ENCODE results near the gene MAP4.
A peak's percentile ranks its signal among the peaks of the same experiment; 100 is the strongest.

Gene MAP4

DNA sequence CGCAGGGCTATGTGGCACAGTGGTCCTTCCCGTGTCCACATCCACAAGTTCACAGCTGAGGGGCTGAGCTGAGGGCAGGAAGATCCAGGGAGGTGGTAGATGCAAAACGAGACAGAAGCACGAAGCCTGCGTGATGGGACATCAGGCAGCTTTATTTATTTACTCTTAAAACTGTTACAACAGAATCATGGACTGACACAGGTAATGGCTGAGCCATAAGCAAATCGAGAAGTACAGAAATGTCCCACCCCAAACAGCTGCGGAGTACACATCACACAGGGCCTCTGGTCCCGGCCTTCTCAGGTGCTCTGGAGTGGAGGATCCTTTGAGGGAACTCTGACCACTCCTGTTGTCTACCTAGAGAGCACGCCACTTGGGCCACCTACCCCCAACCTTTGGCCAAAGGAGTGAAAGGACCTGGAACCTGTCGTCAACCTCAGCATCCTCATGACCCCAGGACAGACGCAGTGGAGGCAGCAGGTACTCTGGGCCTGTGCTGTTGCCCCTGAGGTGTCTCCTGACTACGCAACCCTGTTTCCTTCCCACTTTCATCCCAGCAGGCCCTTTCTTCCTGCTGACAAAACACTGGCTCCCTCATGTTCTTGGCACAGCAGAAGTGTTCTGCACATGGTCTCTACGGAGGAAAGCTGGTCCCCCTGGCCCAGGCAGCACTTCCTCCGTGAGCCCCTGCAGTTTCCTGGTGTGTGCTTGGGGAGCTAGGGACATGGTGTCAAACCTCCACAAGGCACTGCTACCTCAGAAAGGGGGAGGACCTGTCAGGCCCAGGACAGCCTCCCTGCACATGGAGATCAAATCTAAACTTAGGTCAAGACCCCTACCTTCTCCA, 165.4 kb downstream of the MAP4 start:
- no peak for TF ChIP-seq ZNF830 (tag by site-specific recombination; IDR thresholded peaks at IDR 0.05; ENCODE audit: low read depth)
- TF ChIP-seq ZNF792 (tag by site-specific recombination; IDR thresholded peaks at IDR 0.05): no peak
- TF ChIP-seq ZNF600 (tag by site-specific recombination; IDR thresholded peaks at IDR 0.05): peak; percentile 64; the same call in 1 of the 2 replicates
- TF ChIP-seq ZNF623 (tag by site-specific recombination; IDR thresholded peaks at IDR 0.05): no peak
- TF ChIP-seq, protein P1, sequence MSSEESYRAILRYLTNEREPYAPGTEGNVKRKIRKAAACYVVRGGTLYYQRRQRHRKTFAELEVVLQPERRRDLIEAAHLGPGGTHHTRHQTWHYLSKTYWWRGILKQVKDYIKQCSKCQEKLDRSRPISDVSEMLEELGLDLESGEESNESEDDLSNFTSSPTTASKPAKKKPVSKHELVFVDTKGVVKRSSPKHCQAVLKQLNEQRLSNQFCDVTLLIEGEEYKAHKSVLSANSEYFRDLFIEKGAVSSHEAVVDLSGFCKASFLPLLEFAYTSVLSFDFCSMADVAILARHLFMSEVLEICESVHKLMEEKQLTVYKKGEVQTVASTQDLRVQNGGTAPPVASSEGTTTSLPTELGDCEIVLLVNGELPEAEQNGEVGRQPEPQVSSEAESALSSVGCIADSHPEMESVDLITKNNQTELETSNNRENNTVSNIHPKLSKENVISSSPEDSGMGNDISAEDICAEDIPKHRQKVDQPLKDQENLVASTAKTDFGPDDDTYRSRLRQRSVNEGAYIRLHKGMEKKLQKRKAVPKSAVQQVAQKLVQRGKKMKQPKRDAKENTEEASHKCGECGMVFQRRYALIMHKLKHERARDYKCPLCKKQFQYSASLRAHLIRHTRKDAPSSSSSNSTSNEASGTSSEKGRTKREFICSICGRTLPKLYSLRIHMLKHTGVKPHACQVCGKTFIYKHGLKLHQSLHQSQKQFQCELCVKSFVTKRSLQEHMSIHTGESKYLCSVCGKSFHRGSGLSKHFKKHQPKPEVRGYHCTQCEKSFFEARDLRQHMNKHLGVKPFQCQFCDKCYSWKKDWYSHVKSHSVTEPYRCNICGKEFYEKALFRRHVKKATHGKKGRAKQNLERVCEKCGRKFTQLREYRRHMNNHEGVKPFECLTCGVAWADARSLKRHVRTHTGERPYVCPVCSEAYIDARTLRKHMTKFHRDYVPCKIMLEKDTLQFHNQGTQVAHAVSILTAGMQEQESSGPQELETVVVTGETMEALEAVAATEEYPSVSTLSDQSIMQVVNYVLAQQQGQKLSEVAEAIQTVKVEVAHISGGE (tag by site-specific recombination; conservative IDR thresholded peaks at IDR 0.05; ENCODE audit: low read depth): no peak
- peak; percentile 92 for TF ChIP-seq ZIC2 (tag by site-specific recombination; IDR thresholded peaks at IDR 0.05)
- no peak for TF ChIP-seq ZNF571 (tag by site-specific recombination; IDR thresholded peaks at IDR 0.05)

DNA sequence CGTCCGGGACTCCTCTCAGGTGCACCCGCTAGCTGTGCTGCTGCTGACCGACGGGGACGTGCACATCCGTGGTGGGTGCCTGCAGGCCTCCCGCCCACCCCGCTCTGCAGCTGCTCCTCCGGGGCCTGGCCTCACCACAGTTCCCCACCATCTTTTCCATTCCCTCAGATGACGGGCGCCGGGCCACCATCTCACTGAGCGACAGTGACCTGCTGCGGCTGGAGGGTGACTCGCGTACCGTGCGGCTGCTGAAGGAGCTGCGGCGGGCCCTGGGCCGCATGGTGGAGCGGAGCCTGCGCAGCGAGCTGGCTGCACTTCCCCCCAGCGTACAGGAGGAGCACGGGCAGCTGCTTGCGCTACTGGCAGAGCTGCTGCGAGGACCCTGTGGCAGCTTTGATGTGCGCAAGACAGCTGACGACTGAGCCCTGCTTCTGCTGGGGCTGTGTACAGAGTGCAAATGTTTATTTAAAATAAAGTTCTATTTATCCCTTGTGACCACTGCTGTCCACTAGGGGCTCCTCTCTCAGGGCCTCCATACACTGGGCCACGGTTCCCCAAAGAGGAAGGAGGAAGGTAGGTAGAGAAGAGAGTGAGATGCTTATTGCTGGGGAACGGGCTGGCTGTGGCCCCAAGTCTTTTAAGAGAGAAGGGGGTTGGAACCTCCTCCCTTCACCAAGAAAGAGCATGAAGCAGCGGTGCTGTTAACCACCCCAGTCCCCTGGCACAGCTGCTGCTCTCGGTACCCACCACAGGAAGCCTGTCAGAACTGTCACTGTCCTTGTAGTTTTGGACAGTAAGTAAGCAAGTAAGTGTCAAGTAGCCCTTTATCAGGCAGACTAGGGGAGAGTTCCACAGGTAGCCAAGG, 166.3 kb downstream of the MAP4 start:
- ChIA-PET POLR2A (no interaction called here), CTCF (interaction anchor here (0.6 to 1.4 kb wide), 6 partner anchors 12 to 308 kb away, joined by 3 to 4 read pairs (median 3); no protein-coding TSS in a partner anchor)
- Histone ChIP-seq H3K4me3 (ENCODE audit: low read depth, low read length) (no peak overlapping the region), H3K36me3 (ENCODE audit: control insufficient read depth in 2 of 2, insufficient read depth in 1 of 2, low read length in 2 of 2) (peaks cover 0 to 92% of the 10 kb centered on the region in 2 experiments; a peak in 2 of 3 replicates), H3K9me3 (ENCODE audit: control insufficient read depth, insufficient read depth, low read depth, low read length) (no peaks in the 10 kb centered on the region), H3K27ac (ENCODE audit: extremely low read depth, low read depth, low read length) (no peak overlapping the region), H3K4me1 (ENCODE audit: control insufficient read depth, insufficient read depth, low read length) (no peaks in the 10 kb centered on the region)
- TF ChIP-seq, protein P2, sequence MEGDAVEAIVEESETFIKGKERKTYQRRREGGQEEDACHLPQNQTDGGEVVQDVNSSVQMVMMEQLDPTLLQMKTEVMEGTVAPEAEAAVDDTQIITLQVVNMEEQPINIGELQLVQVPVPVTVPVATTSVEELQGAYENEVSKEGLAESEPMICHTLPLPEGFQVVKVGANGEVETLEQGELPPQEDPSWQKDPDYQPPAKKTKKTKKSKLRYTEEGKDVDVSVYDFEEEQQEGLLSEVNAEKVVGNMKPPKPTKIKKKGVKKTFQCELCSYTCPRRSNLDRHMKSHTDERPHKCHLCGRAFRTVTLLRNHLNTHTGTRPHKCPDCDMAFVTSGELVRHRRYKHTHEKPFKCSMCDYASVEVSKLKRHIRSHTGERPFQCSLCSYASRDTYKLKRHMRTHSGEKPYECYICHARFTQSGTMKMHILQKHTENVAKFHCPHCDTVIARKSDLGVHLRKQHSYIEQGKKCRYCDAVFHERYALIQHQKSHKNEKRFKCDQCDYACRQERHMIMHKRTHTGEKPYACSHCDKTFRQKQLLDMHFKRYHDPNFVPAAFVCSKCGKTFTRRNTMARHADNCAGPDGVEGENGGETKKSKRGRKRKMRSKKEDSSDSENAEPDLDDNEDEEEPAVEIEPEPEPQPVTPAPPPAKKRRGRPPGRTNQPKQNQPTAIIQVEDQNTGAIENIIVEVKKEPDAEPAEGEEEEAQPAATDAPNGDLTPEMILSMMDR (tag by site-specific recombination; IDR thresholded peaks at IDR 0.05): peak; percentile 35; the same call in 1 of the 2 replicates
- no peak for TF ChIP-seq ZNF10 (tag by site-specific recombination; IDR thresholded peaks at IDR 0.05)

More for the DNA sequence above, 165.4 kb downstream of the MAP4 start:
- POLR2A ChIA-PET: interaction anchor here (0.6 kb wide), 1 partner anchor 86 kb away, joined by 6 read pairs; no protein-coding TSS in a partner anchor
- CTCF ChIA-PET: interaction anchor here (0.9 kb wide), 1 partner anchor 139 kb away, joined by 3 read pairs; no protein-coding TSS in a partner anchor
- Histone ChIP-seq H3K27ac (ENCODE audit: extremely low read depth, low read depth, low read length) (no peak overlapping the region), H3K36me3 (ENCODE audit: control insufficient read depth in 2 of 2, insufficient read depth in 1 of 2, low read length in 2 of 2) (peaks cover 0 to 94% of the 10 kb centered on the region in 2 experiments; a peak in 1 of 3 replicates), H3K4me1 (ENCODE audit: control insufficient read depth, insufficient read depth, low read length) (no peaks in the 10 kb centered on the region), H3K4me3 (ENCODE audit: low read depth, low read length) (no peak overlapping the region), H3K9me3 (ENCODE audit: control insufficient read depth, insufficient read depth, low read depth, low read length) (no peaks in the 10 kb centered on the region)

DNA sequence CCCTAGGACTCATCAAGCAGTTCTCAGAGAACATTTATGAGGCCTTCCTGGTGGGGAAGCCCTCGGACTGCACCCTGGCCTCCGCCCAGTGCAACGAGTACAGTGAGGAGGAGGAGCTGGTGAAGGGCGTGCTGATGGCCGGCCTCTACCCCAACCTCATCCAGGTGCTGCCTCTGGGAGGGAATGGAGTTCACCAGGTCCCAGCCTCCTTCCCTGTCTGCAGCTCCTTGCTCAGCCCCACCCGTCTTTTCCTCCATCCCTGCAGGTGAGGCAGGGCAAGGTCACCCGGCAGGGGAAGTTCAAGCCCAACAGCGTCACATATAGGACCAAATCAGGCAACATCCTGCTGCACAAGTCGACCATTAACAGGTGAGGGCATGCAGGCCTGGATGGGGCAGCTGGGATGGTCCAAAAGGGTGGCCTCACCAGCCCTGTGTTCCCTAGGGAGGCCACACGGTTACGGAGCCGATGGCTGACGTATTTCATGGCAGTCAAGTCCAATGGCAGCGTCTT, 167.0 kb downstream of the MAP4 start:
- no peaks in the 10 kb centered on the region for H3K9me3 ChIP-seq (ENCODE audit: control insufficient read depth, insufficient read depth, low read depth, low read length)
- TF ChIP-seq SCRT2 (tag by site-specific recombination; IDR thresholded peaks at IDR 0.05): no peak
- no peak for TF ChIP-seq ZNF114 (tag by site-specific recombination; IDR thresholded peaks at IDR 0.05)
- TF ChIP-seq ZFP3 (tag by site-specific recombination; IDR thresholded peaks at IDR 0.05; ENCODE audit: low read depth): no peak
- TF ChIP-seq ZNF600 (tag by site-specific recombination; IDR thresholded peaks at IDR 0.05): peak; percentile 39; the same call in 1 of the 2 replicates
- TF ChIP-seq HOXD13 (CRISPR knock-in tag; IDR thresholded peaks at IDR 0.05; ENCODE audit: borderline replicate concordance): no peak
- no peak for TF ChIP-seq ZNF776 (tag by site-specific recombination; IDR thresholded peaks at IDR 0.05; ENCODE audit: borderline replicate concordance)
- no peaks in the 10 kb centered on the region for H3K4me1 ChIP-seq (ENCODE audit: control insufficient read depth, insufficient read depth, low read length)
- H3K4me3 ChIP-seq (ENCODE audit: low read depth, low read length): no peak overlapping the region
- no peak overlapping the region for H3K27ac ChIP-seq (ENCODE audit: extremely low read depth, low read depth, low read length)
- H3K36me3 ChIP-seq (ENCODE audit: control insufficient read depth in 2 of 2, insufficient read depth in 1 of 2, low read length in 2 of 2): peaks cover 0 to 92% of the 10 kb centered on the region in 2 experiments; a peak in 2 of 3 replicates
- ChIA-PET POLR2A (interaction anchor here (0.6 kb wide), 1 partner anchor 10 kb away, joined by 5 read pairs; no protein-coding TSS in a partner anchor), CTCF (interaction anchor here (0.6 to 1.4 kb wide), 5 partner anchors 12 to 308 kb away, joined by 3 to 4 read pairs (median 3); no protein-coding TSS in a partner anchor)

All from HEK293 (cell line).